ENCODE results near the gene TMEM233. TPM values are rescaled to one million over a fixed set of nuclear protein-coding genes. Genes with fewer than 3 reads are reported as not detected.

TMEM233 gene
- total RNA-seq, 1 donor from 2014 or later = not detected

DNA sequence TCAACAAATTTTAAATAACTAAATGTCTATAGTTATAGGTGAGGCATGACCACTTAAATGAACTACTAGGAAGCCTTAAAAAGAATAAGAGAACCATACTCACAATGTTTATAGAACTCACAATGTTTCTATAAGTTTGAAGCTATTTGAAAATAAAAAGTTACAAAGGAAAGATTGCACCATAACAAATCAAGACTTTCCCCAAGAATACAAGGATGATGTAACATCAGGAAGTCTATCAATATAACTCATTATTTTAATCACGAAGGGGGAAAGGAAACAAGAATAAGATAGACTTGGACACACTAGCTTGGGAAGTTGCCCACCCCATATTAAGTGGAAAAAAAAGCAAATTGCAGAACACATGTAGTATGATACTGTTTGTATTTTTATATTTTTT, 26.9 kb downstream of the TMEM233 start:
- no peak for DNase-seq (ENCODE audit: low spot score, unreplicated experiment)
- TF ChIP-seq, protein P1, sequence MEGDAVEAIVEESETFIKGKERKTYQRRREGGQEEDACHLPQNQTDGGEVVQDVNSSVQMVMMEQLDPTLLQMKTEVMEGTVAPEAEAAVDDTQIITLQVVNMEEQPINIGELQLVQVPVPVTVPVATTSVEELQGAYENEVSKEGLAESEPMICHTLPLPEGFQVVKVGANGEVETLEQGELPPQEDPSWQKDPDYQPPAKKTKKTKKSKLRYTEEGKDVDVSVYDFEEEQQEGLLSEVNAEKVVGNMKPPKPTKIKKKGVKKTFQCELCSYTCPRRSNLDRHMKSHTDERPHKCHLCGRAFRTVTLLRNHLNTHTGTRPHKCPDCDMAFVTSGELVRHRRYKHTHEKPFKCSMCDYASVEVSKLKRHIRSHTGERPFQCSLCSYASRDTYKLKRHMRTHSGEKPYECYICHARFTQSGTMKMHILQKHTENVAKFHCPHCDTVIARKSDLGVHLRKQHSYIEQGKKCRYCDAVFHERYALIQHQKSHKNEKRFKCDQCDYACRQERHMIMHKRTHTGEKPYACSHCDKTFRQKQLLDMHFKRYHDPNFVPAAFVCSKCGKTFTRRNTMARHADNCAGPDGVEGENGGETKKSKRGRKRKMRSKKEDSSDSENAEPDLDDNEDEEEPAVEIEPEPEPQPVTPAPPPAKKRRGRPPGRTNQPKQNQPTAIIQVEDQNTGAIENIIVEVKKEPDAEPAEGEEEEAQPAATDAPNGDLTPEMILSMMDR (IDR thresholded peaks at IDR 0.05; ENCODE audit: unreplicated experiment) = no peak
- Mint-ChIP-seq H3K27ac (no peak overlapping the region), H3K36me3 (ENCODE audit: insufficient read depth) (no peaks in the 10 kb centered on the region), H3K4me3 (ENCODE audit: low read depth) (no peak overlapping the region), H3K27me3 (peaks cover 35% of the 10 kb centered on the region), H3K9me3 (ENCODE audit: low read depth) (no peaks in the 10 kb centered on the region), H3K4me1 (ENCODE audit: low read depth) (no peaks in the 10 kb centered on the region)

DNA sequence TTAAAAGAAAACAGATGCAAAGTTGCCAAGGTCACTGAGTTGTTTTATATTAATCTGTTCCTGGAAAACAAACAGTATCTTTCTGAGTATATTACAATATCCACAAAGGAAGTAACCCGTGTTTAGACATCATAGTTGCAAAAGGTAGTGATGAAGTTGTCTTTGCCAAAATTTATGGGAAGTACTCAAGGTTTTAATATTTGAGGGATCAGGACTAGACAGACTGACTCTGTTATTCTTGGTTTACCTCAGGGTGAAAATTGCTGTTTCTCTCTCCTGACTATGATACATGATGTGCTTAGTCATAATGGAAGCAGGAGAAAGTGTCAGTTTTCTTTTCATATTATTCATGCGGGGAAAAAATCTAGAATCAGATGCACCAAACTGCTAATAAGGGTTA, 28.3 kb downstream of the TMEM233 start:
- Mint-ChIP-seq H3K27me3 (peaks cover 28% of the 10 kb centered on the region), H3K4me3 (ENCODE audit: low read depth) (no peak overlapping the region), H3K4me1 (ENCODE audit: low read depth) (no peaks in the 10 kb centered on the region), H3K9me3 (ENCODE audit: low read depth) (no peaks in the 10 kb centered on the region), H3K27ac (no peak overlapping the region), H3K36me3 (ENCODE audit: insufficient read depth) (no peaks in the 10 kb centered on the region)
- TF ChIP-seq, protein P1 (IDR thresholded peaks at IDR 0.05; ENCODE audit: unreplicated experiment) = no peak
- DNase-seq (ENCODE audit: low spot score, unreplicated experiment) = no peak

DNA sequence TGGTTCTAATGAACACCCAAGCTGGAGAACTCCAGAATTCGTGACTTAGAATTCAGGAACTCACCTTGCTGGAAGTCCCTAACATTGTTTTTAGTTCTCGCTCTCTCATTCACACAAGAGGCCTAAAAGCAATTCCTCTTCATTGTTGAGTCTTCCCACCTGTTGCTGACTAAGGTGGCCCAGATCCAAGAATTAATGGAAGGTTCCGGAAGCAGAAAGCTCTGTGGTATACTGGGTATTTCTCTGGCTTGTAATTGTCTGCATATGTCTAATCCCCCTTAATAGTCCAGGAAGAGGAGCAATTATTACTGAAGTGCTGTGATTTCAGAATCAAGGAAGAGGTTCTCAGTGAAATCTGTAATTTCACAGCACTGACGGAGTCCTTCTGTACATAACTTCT, 31.4 kb downstream of the TMEM233 start:
- H3K27ac Mint-ChIP-seq = no peak overlapping the region
- peaks cover 26% of the 10 kb centered on the region for H3K27me3 Mint-ChIP-seq
- H3K9me3 Mint-ChIP-seq (ENCODE audit: low read depth) = no peaks in the 10 kb centered on the region
- no peak overlapping the region for H3K4me3 Mint-ChIP-seq (ENCODE audit: low read depth)
- no peaks in the 10 kb centered on the region for H3K4me1 Mint-ChIP-seq (ENCODE audit: low read depth)
- H3K36me3 Mint-ChIP-seq (ENCODE audit: insufficient read depth) = no peaks in the 10 kb centered on the region
- no peak for DNase-seq (ENCODE audit: low spot score, unreplicated experiment)
- TF ChIP-seq, protein P1 (IDR thresholded peaks at IDR 0.05; ENCODE audit: unreplicated experiment) = no peak

DNA sequence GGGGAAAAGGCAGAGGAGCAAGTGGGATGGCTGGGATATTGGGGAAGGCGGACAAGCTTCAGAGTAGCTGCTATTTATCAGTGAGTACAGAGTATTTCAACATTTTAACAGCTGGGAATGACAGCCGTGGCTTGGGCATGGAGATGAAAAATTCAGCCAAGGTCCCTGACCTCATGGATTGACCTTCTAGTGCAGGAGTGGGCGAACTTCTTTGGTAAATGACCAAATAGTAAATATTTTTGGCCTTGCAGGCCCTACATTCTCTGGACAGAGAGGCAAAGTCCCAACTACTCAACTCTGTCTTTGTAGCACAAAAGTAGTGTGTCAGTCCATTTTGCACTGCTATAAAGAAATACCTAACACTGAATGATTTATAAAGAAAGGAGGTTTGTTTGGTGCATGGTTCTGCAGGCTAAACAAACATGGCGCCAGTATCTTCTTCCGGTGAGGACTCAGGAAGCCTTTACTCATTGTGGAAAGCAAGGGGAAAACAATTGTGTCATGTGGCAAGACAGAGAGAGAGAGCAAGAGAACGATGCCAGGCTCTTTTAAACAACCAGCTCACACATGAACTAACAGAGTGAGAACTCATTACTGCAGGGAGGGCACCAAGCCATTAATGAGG, 33.6 kb downstream of the TMEM233 start:
- Mint-ChIP-seq H3K27me3 (peaks cover 12% of the 10 kb centered on the region), H3K4me3 (ENCODE audit: low read depth) (no peak overlapping the region), H3K9me3 (ENCODE audit: low read depth) (no peaks in the 10 kb centered on the region), H3K27ac (no peak overlapping the region), H3K4me1 (ENCODE audit: low read depth) (no peaks in the 10 kb centered on the region), H3K36me3 (ENCODE audit: insufficient read depth) (no peaks in the 10 kb centered on the region)
- DNase-seq (ENCODE audit: low spot score, unreplicated experiment) = no peak
- TF ChIP-seq, protein P1 (IDR thresholded peaks at IDR 0.05; ENCODE audit: unreplicated experiment) = no peak

DNA sequence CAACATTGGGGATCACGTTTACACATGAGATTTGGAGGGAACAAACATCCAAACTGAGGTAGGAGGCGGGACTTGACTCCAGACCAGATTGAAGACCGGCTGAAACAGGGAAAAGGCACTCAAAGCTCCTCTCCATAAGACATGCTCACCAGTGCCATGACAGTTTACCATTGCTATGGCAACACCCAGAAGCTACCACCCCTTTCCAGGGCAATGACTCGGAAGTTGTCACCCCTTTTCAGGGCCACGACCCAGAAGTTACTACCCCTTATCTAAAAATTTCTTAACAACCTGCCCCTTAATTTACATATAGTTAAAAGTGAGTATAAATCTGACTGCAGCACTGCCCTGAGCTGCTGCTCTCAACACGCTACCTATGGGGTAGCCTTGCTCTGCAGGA, 34.1 kb downstream of the TMEM233 start:
- Mint-ChIP-seq H3K27me3 (peaks cover 9% of the 10 kb centered on the region), H3K36me3 (ENCODE audit: insufficient read depth) (no peaks in the 10 kb centered on the region), H3K4me3 (ENCODE audit: low read depth) (no peak overlapping the region), H3K27ac (no peak overlapping the region), H3K4me1 (ENCODE audit: low read depth) (no peaks in the 10 kb centered on the region), H3K9me3 (ENCODE audit: low read depth) (no peaks in the 10 kb centered on the region)
- TF ChIP-seq, protein P1 (IDR thresholded peaks at IDR 0.05; ENCODE audit: unreplicated experiment) = no peak
- no peak for DNase-seq (ENCODE audit: low spot score, unreplicated experiment)

Data from progenitor cell of endocrine pancreas (in vitro differentiated cells).